GM12875 (cell line): ENCODE measurements around the gene COL16A1.

ENCODE experiments used
- H3K4me3 ChIP-seq: one replicate; pipeline ENCODE4 v1.5.1; 2011; ENCODE audit warnings: low read depth, low read length, control low read depth
- TF ChIP-seq, protein P1 (sequence below): IDR thresholded peaks from 2 replicates; pipeline ENCODE4 v1.5.1; 2011; ENCODE audit warnings: low read depth, mild to moderate bottlenecking, control low read depth, inconsistent platforms, low read length, moderate library complexity, borderline replicate concordance; ENCODE audit not compliant: insufficient read depth

COL16A1 gene

DNA sequence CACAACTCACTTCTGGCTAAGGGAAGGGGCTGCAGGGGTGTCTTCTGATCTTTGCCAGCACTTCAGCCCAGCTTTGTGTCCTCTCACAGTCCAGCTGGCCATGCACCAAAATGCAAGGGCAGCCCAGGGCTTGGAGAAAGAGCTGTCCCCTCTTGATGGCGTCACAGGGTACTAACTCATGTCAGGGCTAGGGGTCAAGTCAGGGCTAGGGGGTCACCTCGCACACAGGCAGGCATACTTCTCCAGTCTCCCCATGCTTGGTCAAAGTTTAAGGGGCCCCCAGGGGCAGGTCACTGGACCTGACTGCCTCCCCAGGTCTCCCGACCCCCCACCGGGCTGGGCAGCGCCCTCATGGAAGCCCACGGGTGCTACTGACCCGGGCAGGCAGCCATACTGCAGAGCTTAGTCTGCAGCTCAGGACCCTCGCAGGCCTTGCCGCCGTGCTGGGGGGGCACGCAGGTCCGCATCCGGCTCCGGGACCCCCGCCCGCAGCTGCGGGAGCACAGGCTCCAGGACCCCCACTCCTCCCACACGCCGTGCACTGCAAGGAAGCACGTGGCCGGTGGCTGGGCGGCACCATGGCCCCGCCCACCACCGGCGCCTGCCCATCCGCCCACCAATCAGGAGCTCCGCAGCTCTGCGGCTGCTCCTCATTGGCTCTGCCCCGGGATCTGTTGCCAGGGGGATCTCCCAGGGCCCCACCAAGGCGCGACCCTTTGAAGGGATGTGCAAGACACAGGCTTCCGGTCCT lies 38.8 kb upstream of the COL16A1 start:
- no peak overlapping the region for H3K4me3 ChIP-seq
- TF ChIP-seq, protein P1, sequence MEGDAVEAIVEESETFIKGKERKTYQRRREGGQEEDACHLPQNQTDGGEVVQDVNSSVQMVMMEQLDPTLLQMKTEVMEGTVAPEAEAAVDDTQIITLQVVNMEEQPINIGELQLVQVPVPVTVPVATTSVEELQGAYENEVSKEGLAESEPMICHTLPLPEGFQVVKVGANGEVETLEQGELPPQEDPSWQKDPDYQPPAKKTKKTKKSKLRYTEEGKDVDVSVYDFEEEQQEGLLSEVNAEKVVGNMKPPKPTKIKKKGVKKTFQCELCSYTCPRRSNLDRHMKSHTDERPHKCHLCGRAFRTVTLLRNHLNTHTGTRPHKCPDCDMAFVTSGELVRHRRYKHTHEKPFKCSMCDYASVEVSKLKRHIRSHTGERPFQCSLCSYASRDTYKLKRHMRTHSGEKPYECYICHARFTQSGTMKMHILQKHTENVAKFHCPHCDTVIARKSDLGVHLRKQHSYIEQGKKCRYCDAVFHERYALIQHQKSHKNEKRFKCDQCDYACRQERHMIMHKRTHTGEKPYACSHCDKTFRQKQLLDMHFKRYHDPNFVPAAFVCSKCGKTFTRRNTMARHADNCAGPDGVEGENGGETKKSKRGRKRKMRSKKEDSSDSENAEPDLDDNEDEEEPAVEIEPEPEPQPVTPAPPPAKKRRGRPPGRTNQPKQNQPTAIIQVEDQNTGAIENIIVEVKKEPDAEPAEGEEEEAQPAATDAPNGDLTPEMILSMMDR, result no peak

DNA sequence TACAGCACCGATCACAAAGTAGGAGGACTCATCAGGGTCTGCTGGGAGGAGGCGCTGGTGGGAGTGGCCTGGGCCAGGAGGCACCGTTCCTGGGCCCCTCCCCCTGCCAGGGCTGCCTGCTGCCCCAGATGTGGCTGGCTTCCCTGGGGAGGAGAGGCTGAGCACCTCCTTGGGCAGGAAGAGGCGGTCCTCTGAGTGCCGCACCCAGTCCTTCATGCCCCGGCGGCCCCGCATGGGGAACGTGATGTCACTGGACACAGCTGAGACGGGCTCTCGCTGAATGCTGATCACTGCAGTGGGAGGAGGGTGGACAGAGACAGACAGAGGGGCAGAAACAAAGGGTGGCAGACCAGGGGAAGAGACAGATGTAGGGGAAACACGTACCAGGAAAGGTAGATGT lies 35.5 kb upstream of the COL16A1 start:
- H3K4me3 ChIP-seq, result no peak overlapping the region
- TF ChIP-seq, protein P1, result no peak

- H3K4me3 ChIP-seq, result no peak overlapping the region
- TF ChIP-seq, protein P1, result no peak
Measured at GRCh38 chr1:31736675-31737074, 32.9 kb upstream of the COL16A1 start.

GRCh38 chr1:31735571-31735970 lies 31.8 kb upstream of the COL16A1 start:
- TF ChIP-seq, protein P1, result no peak
- H3K4me3 ChIP-seq, result no peak overlapping the region

- TF ChIP-seq, protein P1, result no peak
- H3K4me3 ChIP-seq, result no peak overlapping the region
Measured at GRCh38 chr1:31734582-31735107, 30.8 kb upstream of the COL16A1 start.

DNA sequence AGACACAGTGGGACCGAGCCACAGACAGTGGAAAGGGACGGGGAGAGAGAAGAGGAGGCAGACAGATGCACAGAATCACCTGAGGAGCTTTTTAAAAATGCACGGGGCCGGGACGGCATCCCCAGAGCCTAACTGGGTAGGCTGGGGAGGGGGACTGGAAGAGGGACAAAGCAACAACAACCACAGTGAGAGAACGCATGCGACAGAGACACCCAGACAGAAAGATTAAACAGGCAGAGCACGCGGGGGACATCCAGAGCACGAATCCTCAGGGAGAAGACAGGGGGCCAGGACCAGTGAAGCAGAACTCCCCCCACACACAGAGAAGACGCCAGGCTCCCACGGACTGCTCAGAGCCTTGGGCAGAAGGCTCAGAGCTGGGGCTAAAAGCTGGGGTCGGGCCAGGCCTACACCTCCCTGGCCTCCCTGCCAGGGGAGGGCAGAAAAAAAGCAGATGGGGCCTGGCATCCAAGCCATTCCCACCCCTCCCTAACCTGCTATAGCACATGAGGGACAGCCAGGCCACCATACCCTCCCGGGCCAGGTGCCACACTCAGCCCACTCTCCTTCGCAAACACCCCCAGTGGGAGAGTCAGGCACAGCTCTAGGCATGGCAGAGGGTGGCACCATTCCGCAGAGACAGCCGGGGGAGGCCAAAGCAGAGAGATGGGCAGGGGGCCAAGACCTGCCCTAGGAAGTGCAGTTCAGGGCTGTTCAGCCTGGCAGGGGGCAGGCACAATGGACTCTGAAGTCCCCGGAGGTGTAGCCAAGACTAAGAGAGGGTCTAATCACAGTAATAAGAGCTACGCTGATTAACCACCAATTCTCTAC lies 29.8 kb upstream of the COL16A1 start:
- H3K4me3 ChIP-seq, result no peak overlapping the region
- TF ChIP-seq, protein P1, result no peak

DNA sequence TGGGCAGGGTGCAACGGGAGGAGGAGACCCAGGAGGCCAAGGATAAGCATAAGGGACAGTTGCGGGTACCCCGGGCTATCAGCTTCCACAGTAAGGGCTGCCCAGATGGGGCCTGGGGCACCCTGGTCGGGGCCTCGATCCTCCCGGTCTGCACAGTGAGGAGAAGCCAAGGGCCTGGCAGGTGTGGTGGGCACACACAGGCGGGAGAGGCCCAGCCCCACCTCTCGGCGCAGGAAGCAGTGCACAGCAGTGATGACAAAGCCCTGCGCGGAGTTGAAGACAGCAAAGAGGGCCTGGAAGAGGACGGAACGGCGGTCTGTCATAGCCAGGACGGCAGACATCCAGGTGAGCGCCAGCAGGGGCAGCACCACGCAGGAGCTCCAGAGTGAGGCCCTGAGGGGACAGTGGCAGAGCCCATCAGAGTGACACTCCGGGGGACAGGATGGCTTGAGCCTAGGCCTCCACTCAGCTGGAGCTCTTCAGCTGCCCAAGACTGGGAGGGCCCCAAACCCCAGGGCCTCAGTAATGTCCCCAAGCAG lies 29.0 kb upstream of the COL16A1 start:
- no peak overlapping the region for H3K4me3 ChIP-seq
- TF ChIP-seq, protein P1, result no peak
